Mammary epithelial cell (primary cell): ENCODE measurements around the gene NPBWR2.

Experiments
- EZH2 ChIP-seq: IDR thresholded peaks from 2 replicates; pipeline ENCODE4 v1.6.1; 2012; ENCODE audit warnings: low read length, inconsistent platforms, borderline replicate concordance
- TF ChIP-seq, protein P1 (sequence below), 2 donors: IDR thresholded peaks in 1 of 2; conservative IDR thresholded peaks in 1 of 2; 2 replicates each; pipeline ENCODE4 v1.5.1; 2011 to 2012; ENCODE audit warnings: inconsistent platforms in 2 of 2, low read length in 2 of 2, mild to moderate bottlenecking in 2 of 2, control low read depth in 1 of 2, low read depth in 1 of 2; ENCODE audit not compliant: insufficient read depth in 1 of 2; ENCODE audit errors: extremely low read depth in 1 of 2

DNA sequence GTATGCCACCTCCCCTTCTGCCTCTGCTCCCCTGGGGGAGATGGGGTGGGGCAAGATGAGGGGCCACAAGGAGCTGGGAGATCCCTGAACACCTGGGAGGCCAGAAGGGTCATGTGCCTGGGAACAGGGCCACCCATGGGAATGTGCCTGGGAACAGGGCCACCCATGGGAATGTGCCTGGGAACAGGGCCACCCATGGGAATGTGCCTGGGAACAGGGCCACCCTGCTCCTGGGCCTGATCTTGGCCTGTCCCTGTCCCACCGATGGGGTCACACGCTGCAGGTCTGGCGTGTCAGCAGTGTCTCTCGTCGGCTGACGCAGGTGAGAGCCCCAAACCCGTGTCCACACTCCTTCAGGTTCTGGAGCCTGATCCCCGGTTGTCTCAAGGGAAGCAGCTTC, 32.4 kb downstream of the NPBWR2 start:
- TF ChIP-seq, protein P1, sequence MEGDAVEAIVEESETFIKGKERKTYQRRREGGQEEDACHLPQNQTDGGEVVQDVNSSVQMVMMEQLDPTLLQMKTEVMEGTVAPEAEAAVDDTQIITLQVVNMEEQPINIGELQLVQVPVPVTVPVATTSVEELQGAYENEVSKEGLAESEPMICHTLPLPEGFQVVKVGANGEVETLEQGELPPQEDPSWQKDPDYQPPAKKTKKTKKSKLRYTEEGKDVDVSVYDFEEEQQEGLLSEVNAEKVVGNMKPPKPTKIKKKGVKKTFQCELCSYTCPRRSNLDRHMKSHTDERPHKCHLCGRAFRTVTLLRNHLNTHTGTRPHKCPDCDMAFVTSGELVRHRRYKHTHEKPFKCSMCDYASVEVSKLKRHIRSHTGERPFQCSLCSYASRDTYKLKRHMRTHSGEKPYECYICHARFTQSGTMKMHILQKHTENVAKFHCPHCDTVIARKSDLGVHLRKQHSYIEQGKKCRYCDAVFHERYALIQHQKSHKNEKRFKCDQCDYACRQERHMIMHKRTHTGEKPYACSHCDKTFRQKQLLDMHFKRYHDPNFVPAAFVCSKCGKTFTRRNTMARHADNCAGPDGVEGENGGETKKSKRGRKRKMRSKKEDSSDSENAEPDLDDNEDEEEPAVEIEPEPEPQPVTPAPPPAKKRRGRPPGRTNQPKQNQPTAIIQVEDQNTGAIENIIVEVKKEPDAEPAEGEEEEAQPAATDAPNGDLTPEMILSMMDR (conservative IDR thresholded peaks at IDR 0.05 in 1 of 2, IDR thresholded peaks at IDR 0.05 in 1 of 2; ENCODE audit: extremely low read depth in 1 of 2, insufficient read depth in 1 of 2, low read depth in 1 of 2, low read length in 2 of 2) = no peak
- no peak for TF ChIP-seq EZH2
